CD1c-positive myeloid dendritic cell (primary cell): ENCODE measurements around the gene MEX3D.
A peak's percentile ranks its signal among the peaks of the same experiment; 100 is the strongest.

Source experiments
- DNase-seq: peaks from one replicate; pipeline ENCODE4 v3.0.0-alpha.2; 2016; ENCODE audit errors: extremely low spot score

The MEX3D gene

GRCh38 chr19:1568320-1569019 lies at the start of gene MEX3D:
Gene MEX3D (minus strand): TSS chr19:1568325. CDS start chr19:1568058, 267 bp downstream.
- peak; percentile 94 for DNase-seq

- DNase-seq: no peak
Observed at GRCh38 chr19:1616875-1617274, 48.8 kb upstream of the MEX3D start.

- DNase-seq: no peak
Observed at GRCh38 chr19:1616396-1616795, 48.3 kb upstream of the MEX3D start.

- no peak for DNase-seq
Observed at GRCh38 chr19:1615156-1615765, 47.1 kb upstream of the MEX3D start.

- DNase-seq: no peak
Observed at GRCh38 chr19:1613808-1614570, 45.9 kb upstream of the MEX3D start.

GRCh38 chr19:1613146-1613545 lies 45.0 kb upstream of the MEX3D start:
- DNase-seq: no peak

GRCh38 chr19:1612114-1613086 lies 44.3 kb upstream of the MEX3D start:
- no peak for DNase-seq

GRCh38 chr19:1611353-1611752 lies 43.2 kb upstream of the MEX3D start:
- DNase-seq: no peak

- no peak for DNase-seq
Observed at GRCh38 chr19:1610579-1610978, 42.5 kb upstream of the MEX3D start.

- no peak for DNase-seq
Observed at GRCh38 chr19:1609680-1610474, 41.8 kb upstream of the MEX3D start.

- DNase-seq: peak; percentile 31
Observed at GRCh38 chr19:1609103-1609396, 40.9 kb upstream of the MEX3D start.

- DNase-seq: no peak
Observed at GRCh38 chr19:1608359-1609102, 40.4 kb upstream of the MEX3D start.

GRCh38 chr19:1606138-1606651 lies 38.1 kb upstream of the MEX3D start:
- DNase-seq: no peak

- peak; percentile 94 for DNase-seq
Observed at GRCh38 chr19:1605236-1606137, 37.4 kb upstream of the MEX3D start, which contains the start of gene UQCR11. Gene UQCR11 (minus strand): TSS chr19:1605462. CDS start chr19:1605409, 53 bp downstream.

- DNase-seq: no peak
Observed at GRCh38 chr19:1602091-1602707, 34.1 kb upstream of the MEX3D start.

GRCh38 chr19:1601613-1602064 lies 33.5 kb upstream of the MEX3D start:
- DNase-seq: no peak

- no peak for DNase-seq
Observed at GRCh38 chr19:1599460-1599846, 31.3 kb upstream of the MEX3D start.

- DNase-seq: no peak
Observed at GRCh38 chr19:1598777-1599459, 30.8 kb upstream of the MEX3D start.
